Stomach (tissue), 4 donors: Measurements from ENCODE around the gene KDM8.

Source experiments
- CTCF ChIP-seq, 7 experiments: fragments of 450-650 bp in 4 of 7; fragments of 200-600 bp in 3 of 7; sonication (generic) in 3 of 7; IDR thresholded peaks; one replicate each; pipeline ENCODE4 v1.5.1; 2016 to 2019; ENCODE audit warnings: antibody characterized with exemption in 7 of 7, control low read depth in 2 of 7, mild to moderate bottlenecking in 1 of 7
- POLR2A ChIP-seq, 4 donors: fragments of 450-650 bp; IDR thresholded peaks; one replicate each; pipeline ENCODE4 v1.6.1; 2016; ENCODE audit warnings: antibody characterized with exemption in 4 of 4, control low read depth in 2 of 4, mild to moderate bottlenecking in 1 of 4, moderate library complexity in 1 of 4

GRCh38 chr16:27230562-27231001 is 27.3 kb downstream of the KDM8 start:
- TF ChIP-seq POLR2A (IDR thresholded peaks at IDR 0.05) (no peak), CTCF (IDR thresholded peaks at IDR 0.05) (peak in 4 of 7 experiments; percentile 16 to 40 (median 23))
